GM10847 (cell line): ENCODE results near the gene POLD2.

ENCODE experiments used
- POLR2A ChIP-seq: IDR thresholded peaks from 2 replicates; pipeline ENCODE4 v1.6.1; 2011; ENCODE audit not compliant: insufficient read length; ENCODE audit errors: extremely low read depth

The POLD2 gene

DNA sequence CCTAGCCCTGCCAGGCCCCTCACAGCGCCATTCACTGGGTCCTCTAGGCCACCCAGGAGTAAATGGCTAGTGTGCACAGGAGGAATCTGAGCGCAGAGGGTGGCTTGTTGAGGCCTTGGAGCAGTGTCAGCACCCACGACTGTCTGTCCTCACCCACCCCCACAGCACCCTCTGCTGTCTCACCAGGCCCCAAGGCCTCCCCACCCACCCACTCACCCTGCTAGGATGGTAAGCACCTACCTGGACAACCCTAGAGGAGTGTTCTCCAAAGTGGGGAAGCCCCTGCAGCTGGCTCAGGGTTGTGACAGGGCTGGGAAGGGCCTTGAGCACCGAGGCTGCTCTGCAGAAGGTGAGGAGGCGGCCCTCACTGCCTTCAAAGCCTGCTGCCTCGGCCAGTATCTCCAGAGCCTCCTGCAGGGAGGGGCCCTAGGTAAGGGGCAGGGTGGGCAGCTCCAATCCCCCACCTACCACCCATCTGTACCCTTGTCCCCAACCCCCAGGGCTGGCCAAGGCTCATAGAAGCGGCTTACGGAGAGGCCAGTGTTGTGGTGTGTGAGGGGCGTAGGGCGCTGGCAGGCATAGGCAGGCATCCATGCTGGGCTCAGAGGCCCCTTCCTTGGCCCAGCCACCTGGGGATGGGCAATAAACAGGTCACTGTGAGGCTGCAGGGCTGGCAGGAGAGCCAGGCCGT is 43.9 kb downstream of the POLD2 start:
- TF ChIP-seq POLR2A = no peak

DNA sequence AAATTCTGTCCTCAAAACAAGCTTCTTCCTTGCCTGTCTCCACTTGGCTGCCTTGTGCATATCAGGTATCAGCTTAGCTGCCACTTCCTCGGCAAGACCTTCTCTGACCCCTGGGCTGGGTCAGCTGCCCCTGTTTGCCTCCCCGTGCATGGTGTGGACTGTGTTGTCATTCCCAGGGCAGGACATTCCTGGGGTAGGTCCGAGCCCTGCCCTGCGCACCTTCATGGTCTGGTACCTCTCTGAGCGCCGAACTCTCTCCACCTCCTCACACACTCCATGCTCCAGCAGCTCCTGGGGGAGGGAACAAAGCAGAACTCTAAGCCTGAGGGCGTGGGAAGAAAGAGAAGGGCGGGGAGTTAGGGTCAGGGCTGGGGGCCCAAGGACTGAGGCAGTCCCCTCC is 44.8 kb downstream of the POLD2 start:
- TF ChIP-seq POLR2A = no peak

DNA sequence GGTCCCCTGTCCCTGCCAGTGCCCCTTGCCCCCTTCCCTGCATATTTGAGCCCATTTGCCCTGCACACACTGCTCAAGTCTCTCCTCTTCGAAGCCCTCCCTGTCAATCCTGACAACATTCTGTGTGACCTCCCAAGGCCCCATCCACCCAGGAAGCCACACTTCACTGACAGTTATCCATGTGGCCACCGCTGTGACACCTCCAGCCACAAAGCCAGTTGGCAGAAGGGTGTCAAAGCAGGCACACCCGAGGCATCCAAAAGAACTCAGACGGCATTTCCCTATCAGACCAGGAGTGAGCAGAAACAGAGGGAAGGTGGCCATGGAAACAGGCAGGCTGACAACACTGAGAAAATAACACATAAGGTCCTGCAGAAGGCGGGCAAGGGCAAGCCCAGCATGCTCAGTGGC is 45.7 kb downstream of the POLD2 start:
- TF ChIP-seq POLR2A = no peak

DNA sequence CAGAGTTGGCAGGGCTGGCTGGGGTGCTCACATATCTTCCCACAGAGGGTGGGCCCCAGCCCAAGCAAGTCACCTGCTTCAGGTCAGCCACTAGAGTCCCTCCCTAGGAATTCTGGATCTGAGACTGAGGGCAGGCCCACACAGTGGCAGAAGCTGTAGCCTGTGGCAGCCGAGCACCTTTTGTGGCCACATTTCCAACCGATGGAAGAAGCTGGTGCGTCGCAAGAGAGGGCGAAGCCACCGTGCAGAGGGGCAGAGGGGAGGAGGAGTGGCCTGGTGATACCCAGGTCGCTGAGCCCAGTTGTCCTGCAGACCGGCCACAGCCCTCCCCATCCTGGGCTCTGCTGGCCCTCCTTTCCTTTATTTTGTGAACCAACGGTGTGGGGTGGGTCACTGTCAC is 46.3 kb downstream of the POLD2 start:
- no peak for TF ChIP-seq POLR2A

DNA sequence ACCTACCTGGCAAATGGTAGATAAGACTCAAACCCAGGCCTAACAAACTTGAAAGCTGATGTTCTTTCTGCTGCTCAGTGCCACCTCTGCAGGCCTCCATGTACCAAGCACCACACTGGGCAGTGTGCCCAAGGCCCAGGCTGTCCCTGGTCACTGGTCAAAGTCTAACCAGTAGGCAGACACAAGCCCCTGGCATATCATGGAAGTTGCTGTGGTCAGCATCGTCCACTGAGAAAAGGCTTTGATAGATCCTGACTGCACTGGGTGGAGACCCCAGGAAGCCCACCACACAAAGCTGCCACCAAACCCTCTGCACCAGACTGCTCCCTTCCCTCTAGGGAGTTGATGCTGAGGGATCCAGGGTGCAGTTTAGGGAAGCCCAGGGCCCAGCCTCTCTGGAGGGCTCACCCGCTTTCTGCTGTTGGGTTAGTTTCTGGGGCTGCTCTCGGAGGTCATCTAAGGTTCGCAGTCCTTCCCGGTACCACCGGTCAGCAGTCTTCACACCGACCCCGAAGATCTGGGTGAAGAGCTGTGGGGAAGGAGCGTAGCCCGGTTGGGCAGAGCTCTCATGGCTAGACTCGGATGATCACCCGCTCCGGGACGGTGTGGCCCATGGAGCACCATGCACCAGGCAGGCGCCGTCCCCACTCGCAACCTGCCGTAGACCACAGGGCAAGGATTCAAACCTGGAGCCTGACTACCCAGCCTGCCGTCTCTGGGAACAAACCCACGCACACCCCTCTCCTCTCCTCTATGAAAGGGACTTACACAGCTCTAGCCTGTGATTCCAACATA is 47.0 kb downstream of the POLD2 start:
- no peak for TF ChIP-seq POLR2A

DNA sequence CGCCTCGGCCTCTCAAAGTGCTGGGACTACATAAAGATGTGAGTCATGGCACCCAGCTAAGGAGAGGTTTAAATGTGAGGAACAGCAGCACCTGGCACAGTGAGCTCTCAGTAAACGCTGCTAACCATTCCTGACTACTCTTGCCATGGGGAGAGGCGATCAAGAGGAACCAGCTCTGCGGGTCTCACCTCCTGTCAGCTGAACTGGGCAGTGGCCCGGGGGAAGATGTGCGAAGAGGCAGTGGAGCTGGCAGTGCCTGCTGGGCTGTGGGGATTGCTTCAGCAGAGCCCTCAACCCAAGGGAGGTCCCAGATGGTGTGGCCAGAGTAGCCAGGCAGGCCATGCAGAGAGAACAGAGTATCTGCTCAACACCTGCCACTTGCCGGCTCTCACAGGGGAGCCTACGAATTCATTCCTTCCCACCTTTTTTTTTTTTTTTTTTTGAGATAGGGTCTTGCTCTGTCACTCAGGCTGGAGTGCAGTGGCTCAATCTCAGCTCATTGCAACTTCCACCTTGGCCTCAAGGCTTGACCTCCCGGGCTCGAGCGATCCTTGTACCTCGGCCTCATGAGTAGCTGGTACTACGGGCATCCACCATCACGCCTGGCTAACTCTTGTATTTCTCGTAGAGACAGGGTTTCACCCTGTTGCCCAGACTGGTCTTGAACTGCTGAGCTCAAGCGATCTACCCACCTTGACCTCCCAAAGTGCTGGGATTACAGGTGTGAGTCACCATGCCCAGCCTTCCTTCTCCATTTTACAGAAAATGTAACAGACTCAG is 47.9 kb downstream of the POLD2 start:
- TF ChIP-seq POLR2A = no peak

DNA sequence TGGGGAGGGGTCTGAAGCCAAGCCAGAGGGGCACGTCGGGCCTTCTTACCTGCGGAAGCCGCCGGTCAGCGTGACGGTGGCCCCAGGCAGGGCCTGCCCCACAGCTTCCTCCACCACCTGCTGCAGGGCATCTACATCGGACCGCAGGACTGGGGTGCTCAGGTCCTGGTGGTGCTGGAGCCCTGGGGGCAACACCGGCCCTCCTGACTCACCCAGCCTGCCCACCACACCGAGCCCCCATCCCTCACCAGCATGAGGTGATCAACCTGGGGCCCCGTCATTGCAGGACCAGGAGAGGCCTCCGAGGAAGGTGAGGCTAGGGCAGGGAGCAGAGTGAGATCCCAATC is 49.0 kb downstream of the POLD2 start:
- TF ChIP-seq POLR2A = no peak

DNA sequence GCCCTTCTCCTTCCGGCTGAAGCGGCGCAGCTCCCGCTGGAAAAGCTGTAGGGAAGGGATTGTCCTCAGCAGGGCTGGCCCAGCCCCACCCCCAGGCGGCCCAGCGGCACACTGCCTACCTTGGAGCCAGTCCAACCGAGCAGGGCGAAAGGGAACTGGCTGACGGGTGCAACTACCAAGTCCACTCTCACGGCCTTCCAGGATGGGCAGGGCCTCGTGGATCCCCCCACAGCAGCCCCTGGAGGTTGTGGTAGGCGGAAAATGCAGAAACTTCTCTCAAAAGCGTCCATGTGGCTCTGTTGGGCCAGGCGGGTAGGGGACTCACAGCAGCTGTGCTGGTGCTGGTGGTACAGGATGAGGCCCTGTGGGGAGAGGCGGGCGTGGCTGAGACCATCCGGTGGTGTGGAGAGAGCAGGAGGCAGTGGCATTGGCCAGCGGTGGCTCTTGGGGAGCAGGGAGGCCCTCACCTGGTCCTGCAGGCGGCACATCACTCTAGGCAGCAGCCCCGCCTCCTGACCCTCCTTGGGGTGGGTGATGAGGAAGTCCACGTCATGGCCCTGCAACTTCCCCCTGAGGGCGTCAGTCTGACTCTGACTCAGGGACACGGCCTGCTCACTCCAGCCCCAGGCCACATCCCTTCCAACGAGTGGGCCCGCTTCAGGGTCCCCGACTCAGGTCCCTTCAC is 49.5 kb downstream of the POLD2 start:
- TF ChIP-seq POLR2A = no peak

DNA sequence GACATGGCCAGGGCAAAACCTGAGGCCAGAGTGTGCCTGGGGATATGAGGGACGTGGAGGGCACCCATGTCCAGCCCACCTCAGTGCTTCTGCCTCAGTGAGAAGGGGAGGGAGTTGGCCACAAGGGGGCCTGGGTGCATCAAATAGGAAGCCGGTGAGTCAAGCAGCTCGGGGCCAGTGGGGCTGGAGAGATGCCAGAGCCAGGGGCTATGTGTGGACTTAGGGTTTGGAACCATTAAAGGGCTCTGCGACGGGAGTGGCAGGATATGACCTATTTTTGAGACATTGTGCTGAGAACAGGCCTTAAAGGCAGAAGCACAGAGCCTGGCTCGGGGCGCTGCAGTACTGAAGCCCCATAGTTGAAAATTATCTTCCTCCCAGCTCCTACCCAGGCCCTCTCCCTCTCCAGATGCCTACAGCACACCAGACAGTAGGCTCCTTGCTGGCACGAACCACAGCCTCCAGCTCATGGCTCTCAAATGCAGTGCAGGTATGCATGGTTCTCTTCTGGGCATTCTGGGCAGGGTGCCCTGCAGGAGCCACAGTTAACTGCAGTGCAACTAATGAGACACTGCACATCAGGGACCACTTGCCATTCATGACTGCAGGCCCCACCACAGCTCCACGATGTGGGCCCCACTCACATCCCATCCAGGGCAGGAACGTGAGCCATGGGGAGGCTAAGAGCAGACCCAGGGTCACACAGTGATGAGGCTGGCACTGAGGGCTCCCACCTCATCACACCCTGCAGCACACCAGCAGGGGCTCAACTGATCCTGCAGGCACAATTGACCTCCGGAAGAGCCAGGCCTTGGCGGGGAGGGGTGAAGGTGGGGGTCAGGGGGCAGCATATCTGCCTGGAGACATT is 50.8 kb downstream of the POLD2 start:
- no peak for TF ChIP-seq POLR2A

DNA sequence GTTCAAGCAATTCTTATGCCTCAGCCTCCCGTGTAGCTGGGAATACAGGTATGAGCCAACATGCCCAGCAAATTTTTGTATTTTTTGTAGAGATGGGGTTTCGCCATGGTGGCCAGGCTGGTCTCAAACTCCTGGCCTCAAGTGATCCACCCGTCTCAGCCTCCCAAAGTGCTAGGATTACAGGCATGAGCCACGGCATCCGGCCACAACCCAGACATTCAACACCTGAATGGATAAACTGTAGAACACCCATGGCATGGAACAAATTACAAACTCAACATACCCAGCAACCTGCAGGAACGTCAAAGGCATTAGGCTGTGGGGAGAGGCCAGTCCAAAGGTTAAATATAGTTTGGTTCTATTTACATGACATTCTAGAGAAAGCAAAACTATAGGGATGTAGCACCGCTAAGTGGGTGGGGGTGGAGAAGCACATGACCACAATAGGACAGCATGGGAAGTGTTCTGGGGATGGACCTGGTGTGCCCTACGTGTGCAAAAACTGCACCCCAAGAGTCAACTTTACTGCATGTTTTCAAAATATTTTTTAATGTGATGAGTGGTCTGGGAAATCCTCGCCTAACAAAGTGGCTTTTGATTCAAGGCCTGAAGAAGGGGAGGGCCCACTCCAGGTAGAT is 51.5 kb downstream of the POLD2 start:
- TF ChIP-seq POLR2A = no peak

DNA sequence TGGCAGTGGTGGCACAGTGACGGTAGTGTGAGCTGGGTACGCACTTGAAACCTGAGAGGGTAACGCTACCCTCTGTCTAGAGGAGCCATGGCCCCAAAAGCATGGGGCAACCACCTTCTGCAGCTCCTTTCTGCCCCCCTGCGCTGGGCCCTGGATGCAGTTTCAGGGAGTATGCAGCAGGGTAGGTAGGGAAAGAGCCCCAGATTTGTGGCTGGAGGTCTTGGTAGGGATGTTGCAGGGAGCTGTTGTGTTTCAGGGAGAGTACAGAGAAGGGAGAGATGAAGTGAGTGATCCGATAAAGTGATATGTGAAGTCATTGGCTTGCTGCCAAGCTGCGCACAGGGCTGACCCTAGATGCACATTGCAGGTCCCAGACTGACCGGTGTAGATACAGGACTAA is 55.3 kb downstream of the POLD2 start:
- no peak for TF ChIP-seq POLR2A

DNA sequence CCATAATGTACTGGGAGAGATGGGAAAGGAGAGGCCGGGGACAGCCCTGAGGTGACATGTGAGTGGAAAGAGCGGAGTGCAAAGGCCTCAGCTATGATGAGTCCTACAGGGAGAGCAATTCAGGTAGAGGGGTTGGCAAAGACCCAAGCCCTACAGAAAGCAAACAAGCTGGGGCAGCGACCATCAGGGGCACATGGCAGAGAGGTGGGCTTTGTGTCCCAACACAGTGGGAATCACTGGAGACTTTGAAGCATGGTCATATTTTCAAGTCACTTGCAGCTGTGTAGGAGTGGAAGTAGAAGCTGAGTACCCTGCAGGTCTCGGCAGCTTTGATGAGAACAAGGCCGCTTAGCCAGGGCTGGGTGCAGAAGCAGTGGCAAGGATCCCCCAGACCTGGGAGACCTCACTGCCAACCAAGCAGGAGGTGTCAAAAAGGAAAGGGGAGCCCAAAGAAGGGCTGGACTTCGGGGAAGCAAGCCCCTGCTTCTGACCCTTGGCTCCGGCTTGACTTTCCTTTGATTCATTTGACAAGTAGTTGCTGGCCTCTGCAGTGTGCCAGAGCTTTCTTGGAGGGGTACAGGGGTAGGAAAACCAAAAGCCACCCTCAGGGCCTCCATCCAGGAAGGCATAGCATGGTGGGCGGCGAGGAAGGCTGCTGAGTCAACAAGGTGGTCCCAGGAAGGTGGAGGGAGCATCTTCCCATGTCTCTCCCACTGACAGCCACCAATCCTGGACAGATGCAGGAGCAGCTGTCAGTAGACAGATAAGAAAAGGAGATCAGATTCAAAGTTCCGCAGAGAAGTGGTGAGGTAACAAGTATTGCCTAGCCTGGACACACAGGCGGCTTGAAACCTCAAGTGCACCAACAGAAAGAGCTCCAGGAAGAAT is 56.0 kb downstream of the POLD2 start:
- no peak for TF ChIP-seq POLR2A

DNA sequence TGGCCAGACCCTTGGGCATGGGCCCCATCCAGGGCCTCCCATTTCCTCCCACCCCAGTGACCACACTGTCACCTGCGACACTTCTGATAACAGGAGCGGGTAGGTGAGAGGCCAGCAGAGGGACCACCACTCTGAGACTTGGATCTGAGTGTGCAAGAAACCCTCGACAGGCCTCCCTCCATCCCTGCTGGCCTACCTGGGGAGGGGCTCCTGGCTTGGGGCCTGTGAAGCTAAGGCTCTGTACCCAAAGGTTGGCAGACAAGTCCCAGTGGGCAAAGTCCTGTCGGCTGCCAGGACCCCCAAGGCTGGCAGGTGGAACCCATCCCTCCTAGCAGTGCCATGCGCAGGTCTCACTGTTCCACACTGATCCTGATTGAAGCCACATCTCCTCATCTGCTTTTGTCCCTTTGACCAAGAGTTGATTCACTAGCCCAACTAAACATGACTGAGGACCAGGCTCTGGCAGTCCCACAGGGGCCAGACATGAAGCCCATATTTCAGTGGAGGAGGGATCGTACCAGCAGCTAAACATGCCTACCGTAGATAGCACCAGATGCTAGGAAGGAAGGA is 56.8 kb downstream of the POLD2 start:
- peak; percentile 22 for TF ChIP-seq POLR2A
